DMS79 (cell line): ENCODE measurements around the gene KLHL4.
"Not testable (repeated sequence)": the region's sequence is repeated elsewhere in the genome, so short reads cannot be mapped to it uniquely, and the experiment has no call there.

Source experiments
- DNase-seq: peaks from one replicate; lab custom pipeline; 2025; lab: John Stamatoyannopoulos, UW

Gene KLHL4, protein sequence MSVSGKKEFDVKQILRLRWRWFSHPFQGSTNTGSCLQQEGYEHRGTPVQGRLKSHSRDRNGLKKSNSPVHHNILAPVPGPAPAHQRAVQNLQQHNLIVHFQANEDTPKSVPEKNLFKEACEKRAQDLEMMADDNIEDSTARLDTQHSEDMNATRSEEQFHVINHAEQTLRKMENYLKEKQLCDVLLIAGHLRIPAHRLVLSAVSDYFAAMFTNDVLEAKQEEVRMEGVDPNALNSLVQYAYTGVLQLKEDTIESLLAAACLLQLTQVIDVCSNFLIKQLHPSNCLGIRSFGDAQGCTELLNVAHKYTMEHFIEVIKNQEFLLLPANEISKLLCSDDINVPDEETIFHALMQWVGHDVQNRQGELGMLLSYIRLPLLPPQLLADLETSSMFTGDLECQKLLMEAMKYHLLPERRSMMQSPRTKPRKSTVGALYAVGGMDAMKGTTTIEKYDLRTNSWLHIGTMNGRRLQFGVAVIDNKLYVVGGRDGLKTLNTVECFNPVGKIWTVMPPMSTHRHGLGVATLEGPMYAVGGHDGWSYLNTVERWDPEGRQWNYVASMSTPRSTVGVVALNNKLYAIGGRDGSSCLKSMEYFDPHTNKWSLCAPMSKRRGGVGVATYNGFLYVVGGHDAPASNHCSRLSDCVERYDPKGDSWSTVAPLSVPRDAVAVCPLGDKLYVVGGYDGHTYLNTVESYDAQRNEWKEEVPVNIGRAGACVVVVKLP

DNA sequence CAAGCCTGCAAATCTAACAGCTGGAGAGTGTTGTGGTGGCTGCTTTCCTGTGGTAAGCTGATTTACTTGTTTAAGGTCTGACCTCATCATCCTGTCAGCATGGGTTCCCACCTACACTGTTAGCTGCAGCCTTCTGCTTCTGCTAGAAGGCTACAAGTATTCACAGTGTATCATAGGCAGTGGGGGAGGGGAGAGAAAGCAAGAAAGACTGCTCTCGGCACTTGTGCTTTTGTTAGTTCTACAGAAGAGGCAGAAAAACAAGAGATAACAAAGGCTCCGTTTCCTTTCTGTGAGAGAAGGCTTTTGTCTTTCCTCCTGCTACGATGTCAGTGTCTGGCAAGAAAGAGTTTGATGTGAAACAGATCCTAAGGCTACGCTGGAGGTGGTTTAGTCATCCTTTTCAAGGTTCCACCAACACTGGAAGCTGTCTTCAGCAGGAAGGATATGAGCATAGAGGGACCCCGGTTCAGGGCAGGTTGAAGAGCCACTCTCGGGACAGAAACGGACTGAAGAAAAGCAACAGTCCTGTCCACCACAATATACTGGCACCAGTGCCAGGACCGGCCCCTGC lies at the start of gene KLHL4:
KLHL4 (plus strand) TSS at position 232 of the 571 bp plus-strand sequence; CDS start at position 324, 92 bp downstream.
- DNase-seq: no peak

DNA sequence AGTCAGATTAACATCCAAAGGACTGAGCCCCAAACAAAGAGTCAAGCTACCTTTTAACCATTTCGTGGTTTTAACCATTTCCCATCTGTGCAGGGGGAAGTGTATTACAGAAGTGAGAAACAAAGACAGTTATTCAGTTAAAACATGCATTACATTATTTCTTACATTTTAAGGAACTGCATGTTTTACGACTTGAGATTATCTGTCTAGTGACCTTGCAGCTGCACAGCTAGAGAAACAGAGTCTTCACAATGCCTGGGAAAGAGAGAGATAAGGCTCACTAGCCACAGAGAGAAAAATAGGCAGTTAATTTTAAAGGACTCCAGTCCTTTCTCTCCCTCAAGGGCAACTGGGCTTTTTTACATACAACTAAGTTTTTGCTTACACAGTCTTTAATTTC lies 48.7 kb upstream of the KLHL4 start:
- no peak for DNase-seq

DNA sequence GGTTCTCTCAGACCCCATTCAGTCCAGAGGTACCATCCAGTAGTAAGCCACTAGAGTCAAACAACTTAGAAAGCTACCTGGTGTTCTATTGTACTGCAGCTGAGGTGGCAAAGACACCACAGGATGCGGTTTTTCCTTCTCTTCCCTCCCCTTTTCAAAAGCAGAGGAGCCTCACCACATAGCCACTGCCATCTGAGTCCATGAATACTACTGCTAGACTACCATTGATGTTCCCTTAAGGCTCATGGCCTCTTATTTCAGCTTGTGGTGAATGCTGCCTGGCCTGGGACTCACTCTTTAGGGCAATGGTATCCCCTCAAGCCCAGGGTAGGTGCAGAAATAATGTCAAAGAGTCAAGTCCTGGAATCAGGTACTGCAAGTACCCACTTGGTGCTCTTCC lies 41.8 kb upstream of the KLHL4 start:
- no peak for DNase-seq

DNA sequence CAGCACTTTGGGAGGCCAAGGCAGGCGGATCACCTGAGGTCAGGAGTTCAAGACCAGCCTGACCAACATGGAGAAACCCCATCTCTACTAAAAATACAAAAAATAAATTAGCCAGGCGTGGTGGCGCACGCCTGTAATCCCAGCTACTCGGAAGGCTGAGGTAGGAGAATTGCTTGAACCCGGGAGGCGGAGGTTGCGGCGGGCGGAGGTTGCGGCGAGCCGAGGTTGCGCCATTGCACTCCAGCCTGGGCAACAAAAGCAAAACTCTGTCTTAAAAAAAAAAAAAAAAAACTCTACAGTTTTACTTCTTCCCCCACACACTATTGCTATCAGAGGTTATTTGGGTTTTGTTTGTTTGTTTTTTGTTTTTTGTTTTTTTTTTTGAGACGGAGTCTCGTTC lies 38.9 kb upstream of the KLHL4 start:
- not testable (repeated sequence) for DNase-seq

DNA sequence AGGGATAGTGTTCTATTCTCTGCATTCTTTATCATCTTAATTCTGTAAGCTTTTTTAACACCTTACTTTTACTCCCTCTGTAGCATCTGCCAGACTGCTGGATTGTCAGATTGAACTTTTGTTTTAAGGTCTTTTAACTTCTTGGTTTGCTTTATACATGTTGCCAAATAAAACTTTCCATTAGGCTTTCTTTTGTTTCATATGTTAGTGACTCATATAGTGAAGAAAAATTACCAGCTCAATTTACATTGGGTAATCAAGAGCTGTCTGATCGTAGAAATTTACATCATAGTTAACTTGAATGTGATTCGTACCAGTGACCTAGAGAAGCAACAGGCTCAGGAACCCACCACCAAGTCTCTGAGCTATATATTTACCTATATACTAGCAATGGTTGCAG lies 28.5 kb upstream of the KLHL4 start:
- no peak for DNase-seq

DNA sequence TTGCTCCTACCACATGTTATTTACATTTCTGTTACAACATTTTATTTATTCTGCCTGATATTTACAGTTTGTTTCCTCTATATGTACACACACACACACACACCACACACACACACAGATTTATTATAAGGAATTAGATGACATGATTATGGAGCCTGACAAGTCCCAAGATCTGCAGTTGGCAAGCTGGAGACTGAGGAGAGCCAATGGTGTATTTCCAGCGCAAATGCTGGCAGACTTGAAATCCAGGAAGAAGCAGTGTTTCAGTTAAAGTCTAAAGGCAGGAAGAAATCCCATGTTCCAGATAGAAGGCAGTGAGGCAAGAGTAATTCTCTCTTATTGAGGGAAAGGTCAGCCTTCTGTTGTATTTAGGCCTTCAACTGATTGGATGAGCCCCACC lies 1.8 kb upstream of the KLHL4 start:
- DNase-seq: no peak

DNA sequence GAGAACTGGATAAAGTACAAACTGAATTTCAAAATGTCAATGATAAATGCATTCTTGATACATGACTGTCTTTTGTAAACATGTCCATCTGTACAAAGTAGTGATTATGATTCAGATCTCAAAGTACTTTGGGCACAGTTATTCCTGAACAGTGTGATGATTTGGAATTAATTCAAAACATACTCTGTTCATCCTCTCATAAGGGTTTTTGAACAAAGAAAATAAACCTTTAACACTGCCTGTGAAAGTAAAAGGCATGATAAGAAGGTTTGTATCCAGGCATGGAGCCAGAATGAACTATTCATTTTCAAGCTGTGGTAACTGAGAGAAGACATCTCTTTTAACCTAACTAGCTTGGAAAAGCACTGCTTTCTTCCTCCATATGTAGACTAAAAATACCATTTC lies 883 bp upstream of the KLHL4 start:
- no peak for DNase-seq

DNA sequence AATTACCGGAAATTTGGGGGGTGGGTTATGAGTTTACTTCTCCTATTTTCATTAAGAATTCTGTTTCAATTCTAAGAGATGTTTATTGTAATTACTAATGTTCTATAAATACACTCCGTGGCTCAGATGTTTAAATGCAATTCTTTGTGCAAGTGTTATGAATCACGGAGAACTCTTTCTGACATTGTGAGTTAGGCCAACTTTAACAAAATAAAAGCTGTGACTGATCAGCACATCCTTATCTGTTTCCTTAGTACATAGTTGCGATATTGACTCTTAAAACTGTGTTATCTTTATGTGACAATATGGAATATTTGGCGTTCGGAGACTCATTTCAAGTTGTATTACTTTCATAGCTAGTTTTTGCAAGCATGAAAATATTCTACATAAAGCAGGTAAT lies 902 bp downstream of the KLHL4 start:
- DNase-seq: no peak

DNA sequence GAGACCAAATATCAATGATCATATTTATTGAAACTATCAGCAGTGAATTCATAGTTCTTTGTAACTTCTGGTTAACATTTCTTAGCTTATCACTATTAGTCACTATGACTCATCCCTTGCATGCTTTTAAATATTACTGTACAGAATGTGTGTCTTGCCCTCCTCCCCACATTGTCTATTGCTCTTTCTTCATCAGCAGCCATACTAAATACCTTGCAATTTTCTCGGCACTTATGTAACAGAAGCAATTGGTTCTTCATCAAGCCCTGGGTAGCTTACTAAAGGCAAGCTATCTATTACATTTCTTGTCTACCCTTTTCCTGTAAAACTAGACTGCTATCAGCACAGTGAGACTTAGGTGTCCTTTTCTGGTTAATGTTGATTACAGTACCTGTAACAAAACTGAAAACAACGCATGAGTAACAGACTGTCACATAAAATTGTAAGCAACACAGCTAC lies 8.2 kb downstream of the KLHL4 start:
- no peak for DNase-seq

DNA sequence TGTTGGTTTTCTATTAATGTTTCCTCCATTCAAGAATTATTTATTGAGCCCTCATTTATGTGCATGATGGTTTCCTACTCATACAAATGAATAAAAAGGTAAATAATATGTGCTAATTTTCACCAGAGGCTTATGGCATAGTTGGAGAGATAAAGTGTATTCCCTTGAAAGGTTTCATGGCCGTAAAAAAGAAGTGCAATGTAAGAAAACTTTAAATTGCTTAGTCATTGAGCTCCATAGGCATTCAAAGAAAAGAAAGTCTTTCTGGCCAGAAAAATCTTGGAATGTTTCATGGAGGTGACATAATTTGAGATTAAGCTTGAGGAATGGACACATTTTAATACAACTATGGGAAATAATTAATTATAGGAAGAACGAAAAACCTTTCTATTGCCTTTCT lies 8.7 kb downstream of the KLHL4 start:
- no peak for DNase-seq

DNA sequence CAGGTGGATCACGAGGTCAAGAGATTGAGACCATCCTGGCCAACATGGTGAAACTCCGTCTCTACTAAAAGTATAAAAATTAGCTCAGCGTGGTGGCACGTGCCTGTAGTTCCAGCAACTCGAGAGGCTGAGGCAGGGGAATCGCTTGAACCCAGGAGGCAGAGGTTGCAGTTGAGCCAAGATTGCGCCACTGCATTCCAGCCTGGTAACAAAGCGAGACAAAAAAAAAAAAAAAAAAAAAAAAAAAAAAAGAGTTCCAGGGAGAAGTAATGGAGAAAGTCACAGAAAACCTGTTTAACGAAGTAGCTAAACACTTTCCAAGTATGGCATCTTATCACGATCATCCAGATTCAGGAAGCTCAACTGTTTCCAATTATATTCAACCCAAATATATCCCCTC lies 10.9 kb downstream of the KLHL4 start:
- DNase-seq: no peak

DNA sequence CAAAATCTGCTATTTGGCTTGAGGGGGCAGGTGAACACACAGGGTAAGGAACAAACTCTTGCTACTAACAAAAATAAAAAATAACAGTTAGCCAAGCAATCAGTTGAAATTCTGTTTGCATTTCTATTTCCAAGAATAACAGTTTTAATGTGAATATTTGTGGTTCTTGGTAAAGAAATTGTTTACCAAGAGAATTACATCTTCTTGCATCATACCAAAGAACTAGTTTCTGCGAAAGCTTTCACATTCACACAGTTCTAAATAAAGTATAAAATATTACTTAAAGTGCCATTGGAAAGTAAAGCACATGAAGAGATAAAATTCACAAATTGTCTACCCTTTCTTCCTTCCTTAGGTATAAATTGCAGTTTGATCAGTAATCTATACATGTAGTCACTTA lies 54.4 kb downstream of the KLHL4 start:
- no peak for DNase-seq

DNA sequence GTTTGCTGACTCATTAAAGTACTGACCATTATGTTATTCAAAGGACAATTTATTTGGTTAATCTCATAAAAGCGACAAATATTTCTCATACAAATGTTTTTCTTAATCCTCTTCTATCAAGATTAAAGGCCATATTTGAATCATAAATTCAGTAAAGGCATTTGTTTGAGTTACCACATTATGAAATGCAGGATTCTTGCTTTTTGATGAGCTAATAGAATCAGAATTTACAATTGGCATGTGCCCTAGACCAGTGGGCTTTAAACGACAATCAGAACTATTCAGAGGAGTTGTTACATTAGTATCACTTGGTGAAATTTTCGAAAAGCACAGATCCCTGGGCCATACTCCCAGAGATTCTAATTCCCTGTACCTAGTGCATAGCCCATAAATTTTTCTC lies 55.3 kb downstream of the KLHL4 start:
- DNase-seq: no peak

DNA sequence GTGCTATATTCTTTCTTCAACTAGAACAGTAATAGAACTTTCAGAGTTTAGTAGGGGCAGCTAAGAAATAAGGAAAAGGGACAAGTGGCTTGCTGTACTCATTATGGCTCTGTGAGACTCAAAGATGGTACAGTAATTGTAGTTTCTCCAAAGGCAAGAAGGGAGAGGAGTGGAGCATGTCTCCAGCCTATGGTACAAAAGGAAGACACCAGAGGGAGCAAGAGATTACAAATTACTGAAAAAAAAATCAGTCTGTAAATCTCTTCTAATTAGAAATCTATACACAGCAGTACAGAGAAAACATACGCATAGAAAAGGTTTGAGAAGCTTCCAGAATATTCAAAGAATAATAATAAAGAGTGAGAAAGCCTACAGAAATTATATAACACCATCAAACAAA lies 61.4 kb downstream of the KLHL4 start:
- DNase-seq: no peak

DNA sequence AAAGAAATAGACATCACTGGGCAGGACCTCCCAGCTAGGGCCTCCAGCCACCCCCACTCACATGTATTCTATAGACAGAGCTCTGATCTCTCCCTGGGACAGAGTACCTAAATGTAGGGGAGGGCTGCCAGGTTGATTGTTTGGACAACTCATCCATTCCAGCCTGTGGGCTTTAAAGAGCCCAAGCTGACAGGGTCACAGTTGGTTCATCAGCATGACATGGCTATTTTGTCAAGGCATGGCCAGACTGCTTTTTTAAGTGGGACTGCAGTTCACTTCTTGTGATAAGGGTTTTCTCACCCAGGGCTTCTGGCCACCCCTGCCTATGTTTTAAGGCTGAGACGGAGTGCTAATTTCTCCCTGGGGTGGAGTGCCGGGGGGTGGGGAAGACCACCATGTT lies 63.3 kb downstream of the KLHL4 start:
- DNase-seq: no peak

DNA sequence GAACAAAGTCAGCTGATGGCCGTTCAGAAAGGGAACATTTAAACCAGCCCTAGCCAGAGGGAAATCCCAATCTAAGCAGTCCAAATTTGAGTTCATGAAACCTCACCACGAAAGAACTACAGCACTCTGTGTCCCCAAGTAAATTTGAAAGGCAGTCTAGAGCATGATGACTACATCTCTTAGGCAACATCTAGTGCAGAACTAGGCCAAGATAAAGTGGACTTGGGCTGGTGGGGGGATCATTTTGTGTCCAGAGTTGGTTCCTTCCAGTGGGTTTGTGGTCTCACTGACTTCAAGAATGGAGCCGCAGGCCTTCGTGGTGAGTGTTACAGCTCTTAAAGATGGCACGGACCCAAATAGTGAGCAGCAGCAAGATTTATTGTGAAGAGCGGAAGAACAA lies 64.9 kb downstream of the KLHL4 start:
- DNase-seq: no peak

DNA sequence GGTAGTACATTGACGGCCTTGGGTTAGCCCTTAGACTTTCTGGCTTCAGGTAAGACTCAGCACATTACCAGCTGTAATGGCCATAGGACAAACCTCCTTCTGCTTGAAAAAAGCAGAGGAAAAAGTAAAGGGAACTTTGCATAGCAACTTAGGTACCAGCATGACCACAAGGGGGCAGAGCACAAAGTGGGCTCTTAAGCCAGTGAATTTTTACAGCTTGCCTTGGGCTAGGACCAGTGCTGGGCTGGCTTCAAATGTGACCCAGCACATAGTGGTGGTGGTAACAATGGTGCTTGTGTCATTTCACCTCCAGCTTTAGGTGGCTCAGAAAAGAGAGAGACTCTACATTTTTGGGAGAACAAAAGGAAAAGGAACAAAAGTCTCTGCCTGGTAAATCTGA lies 66.1 kb downstream of the KLHL4 start:
- no peak for DNase-seq

DNA sequence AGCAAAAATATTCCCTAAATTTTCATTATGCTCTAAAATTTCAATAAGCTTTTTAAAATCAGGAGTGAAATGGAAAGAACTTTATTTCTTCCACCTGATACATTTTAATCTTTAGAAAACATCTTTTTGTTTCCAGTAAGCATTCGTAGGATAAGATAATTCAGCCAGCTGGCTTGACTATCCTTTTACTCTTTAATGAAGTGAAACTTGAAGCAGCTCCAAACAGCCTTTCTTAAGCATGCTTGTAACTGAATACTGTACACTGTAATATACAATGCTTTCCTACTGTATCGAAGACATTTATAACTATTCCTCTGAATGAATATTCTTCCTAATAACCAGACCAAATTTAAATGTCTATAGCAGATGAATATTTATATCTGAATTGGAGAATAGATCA lies 98.8 kb downstream of the KLHL4 start:
- DNase-seq: no peak

DNA sequence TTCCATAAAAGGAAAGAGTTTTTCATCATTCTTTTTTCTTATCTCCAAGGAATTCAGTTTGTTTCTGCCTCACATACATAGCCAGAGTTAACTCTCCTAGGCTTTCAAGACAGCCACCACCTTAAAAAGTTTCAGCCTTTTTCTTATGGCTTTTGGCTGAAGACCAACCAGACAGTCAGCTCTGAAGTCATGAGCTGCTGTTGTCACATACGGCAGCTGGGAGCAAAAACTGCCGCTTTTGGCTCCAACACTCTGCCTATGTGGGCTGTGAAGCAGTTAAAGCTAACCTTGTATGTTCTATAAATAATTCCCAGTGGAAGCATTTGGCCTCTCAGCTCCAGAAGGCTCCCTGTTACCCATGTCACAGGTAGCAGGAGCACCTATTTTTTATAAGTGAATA lies 104.1 kb downstream of the KLHL4 start:
- no peak for DNase-seq

DNA sequence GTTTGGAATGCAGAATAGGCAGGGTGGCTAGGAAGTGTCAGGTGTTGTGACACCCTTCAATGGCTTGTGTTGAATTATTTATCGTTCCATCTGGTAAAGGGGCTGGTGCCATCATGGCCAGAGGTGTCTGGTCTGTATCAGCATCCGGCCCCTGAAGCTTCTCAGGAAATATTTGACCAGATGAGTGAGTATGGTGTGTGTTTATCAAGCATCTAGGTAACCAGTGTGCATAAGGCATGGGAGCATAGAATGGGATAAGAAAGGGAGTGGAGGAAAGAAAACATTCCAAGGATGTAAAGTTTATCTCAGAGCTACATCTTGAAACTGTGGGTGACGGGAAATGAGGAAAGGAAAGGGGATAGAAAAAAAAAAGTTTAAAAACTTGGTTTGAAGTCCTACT lies 109.4 kb downstream of the KLHL4 start:
- DNase-seq: no peak

DNA sequence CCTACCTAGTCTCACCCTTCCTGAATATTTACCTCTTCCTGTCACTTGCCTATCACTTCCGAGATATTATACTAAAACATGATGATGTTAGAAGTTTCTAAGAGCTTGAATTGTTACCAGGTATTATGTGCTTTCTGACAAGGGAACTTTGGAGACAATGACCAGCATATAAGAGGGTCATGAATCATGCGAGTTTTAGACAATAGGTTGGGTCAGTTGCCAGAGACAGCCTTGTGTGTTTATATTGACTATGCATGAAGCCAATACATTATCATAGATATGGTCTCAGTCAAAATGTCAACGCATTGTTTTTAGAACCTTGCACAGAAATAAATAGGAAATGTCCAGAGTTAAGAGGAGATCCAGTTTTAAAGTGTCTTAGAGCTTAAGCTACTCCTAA lies 116.8 kb downstream of the KLHL4 start:
- DNase-seq: no peak

DNA sequence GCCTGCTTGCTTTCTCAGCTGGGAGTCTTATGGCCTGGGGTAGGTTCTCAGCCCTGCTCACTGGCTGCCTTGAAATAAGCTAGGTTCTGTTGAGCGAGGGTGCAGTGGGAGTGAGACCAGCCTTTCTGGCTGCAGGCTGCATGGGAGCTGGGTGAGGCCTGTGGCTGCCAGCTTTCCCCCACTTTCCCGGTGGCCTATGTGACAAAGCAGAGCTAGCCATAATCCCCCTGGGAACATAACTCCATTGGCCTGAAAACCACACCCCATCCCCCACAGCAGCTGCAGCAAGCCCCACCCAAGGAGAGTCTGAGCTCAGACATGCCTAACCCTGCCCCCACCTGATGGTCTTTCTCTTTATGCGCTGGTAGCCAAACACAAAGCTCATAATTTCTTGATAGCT lies 118.9 kb downstream of the KLHL4 start:
- DNase-seq: no peak

DNA sequence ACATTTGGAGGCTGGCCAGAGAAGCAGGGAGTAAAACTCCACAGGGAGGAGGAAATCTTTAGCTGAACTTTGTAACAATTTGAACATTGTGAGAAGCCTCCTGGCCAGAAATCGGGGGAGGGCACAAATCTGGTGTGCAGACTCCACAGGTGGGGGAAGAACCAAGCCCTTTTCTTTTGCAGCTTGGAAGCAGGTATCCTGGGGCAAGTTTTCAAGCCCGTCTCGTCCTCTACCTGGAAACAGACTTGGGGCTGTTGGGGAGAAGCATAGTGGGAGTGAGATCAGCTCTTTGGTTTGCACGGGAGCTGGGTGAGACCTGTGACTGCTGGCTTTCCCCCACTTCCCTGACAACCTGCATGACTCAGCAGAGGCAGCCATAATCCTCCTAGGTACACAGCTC lies 123.8 kb downstream of the KLHL4 start:
- DNase-seq: not testable (repeated sequence)
